CD4-positive, alpha-beta T cell treated with Interferon alpha-2 for 1 hour (primary cell): ENCODE data around the gene RAP1GAP.
"Not testable (repeated sequence)": the region's sequence is repeated elsewhere in the genome, so short reads cannot be mapped to it uniquely, and the experiment has no call there.

ENCODE experiments used
- DNase-seq, 2 donors: peaks; one replicate each; pipeline ENCODE4 v3.0.0-alpha.2; 2020 to 2022

The RAP1GAP gene

DNA sequence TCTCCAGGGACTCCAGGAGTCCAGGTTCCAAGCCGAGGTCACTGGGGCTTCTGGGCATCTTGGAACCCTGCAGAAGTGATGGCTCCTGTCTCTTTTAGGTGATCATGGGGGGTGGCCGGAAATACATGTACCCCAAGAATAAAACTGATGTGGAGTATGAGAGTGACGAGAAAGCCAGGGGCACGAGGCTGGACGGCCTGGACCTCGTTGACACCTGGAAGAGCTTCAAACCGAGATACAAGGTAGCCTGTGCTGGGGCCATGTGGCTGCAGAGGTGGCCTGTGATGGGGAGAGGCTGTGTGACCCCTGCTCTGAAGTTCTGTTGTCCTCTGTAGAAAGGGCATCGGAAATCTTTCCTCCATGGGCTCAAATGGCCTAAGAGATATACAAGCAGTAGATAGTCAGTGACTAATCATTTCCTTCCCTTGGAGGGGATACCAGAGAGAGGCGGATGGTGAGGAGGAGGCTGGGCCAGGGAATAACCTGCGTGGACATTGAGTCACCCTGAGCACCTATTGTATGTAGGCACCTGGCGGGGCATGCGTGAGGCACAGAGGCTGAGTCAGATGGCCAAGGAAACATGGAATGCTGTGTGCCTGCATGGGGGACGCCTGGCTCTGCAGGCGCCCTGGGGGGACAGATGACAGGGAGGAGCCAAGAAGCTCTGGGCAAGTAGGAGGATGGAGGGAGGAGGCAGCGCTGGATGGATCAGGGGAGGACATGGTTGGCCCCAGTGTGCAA lies 101.0 kb downstream of the RAP1GAP start:
- no peak for DNase-seq

DNA sequence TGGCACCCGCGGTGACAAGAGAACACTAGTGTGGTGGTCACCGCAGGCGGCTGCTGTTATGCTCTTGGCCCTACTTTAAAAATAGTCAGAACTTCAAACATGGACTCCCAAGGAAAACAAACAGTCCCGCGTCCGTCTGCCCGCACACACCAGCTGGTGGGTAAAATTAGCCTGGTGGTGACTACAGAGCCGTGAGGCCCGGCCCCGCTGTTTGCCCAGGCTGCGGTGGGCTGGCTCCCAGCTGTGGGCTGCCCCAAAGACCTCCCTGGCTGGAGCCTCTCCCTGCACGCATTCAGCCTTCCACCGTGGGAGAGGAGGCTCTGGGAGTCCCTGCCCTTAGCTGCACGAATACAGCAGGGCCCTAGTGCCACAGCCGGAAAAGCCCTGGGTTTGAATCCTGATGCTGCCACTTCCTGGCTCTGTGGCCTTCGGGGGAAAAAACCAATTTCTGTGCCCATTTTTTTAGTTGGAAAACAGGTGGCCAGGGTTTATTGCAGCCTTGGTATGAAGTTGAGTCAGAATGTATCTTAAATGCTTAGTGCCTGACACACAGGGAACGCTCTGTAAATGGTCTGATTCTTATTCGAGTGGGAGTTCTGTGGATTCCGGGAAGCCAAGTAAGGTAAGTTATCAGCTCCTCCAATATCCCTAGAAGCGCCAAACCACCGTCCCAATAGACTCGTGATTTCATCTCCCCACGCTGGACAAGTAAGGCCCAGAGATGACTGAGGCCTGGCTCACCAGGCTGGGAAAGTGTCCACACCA lies 101.7 kb downstream of the RAP1GAP start:
- DNase-seq = no peak

DNA sequence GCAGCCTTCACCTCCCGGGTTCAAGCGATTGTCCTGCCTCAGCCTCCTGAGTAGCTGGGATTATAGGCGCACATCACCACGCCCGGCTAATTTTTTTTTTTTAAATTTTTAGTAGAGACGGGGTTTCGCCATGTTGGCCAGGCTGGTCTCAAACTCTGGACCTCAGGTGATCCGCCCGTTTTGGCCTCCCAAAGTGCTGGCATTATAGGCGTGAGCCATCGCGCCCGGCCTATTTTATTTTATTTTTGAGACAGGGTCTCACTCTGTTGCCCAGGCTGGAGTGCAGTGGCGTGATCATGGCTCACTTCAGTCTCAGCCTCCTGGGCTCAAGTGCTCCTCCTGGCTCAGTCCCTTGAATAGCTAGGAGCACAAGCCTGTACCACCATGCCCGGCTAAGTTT lies 102.8 kb downstream of the RAP1GAP start:
- not testable (repeated sequence) for DNase-seq

DNA sequence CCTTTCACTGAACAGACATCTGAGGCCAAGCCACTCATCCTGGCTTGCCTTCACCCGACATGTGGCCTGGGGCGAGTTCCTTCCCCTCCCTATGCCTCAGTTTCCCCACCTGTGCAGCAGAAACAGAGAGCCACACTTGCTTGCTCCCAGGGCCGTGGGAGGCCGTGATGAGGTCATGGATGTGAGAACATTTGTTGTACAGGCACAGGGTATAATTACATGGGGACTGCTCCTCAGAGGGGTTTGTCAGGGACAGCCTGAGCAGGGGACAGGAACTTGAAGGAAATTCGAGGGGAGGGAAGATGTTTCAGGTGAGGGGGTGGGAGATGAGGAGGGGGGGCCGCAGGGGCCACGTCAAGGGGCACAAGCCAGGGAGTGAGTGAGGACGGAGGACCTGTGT lies 103.9 kb downstream of the RAP1GAP start:
- DNase-seq = no peak

DNA sequence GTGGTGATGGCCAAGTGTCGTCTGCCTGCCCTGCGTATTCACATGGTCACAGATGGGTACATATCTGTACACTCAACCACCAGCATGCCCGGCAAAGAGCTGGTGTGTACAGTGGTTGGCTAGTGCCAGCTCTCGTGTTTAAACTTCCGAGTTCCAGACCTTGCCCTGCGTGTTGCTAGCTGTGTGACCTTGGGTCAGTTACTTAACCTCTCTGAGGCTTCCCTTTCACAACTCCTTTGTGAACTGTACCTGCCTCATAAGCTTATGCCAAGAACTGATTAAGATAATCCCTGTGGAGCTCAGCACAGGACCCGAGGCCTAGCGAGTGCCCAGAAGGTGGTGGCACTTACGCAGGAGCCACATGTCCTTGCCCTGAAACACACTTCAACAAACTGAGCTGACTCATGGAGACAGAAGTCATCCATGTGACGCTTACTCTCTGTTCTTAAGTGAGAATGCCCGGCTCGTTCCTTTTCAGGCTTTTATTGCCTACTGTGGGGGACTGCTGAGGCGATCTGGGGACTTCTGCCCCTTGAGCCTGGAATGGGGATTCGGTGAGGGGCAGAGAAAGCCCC lies 104.5 kb downstream of the RAP1GAP start:
- DNase-seq = no peak

DNA sequence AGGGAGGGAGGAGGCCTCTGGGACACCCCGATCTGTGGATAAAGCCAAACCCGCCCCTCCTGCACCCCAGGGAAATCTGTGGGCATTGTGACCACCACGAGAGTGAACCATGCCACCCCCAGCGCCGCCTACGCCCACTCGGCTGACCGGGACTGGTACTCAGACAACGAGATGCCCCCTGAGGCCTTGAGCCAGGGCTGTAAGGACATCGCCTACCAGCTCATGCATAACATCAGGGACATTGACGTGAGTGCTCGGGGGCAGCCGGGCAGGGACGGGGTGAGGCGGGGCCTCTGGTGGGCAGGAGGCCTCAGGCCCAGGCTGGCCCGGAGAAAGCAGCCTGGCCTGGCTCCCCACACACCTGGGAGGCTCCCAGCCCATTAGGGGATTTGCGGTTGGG lies 105.2 kb downstream of the RAP1GAP start:
- no peak for DNase-seq

DNA sequence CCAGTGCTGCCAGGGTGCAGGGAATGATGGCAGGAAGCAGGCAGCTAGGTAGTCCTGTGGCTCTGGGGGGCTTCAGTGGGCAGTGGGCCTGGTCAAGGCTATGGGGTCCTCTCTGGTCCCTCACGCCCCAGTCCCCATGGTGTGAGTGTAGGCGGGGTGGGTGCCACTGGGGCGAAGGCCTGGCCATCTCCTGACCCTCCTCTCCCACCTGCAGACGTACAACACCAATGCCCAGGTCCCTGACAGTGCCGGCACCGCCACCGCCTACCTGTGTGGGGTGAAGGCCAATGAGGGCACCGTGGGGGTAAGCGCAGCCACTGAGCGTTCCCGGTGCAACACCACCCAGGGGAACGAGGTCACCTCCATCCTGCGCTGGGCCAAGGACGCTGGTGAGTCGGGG lies 106.3 kb downstream of the RAP1GAP start:
- DNase-seq = no peak

DNA sequence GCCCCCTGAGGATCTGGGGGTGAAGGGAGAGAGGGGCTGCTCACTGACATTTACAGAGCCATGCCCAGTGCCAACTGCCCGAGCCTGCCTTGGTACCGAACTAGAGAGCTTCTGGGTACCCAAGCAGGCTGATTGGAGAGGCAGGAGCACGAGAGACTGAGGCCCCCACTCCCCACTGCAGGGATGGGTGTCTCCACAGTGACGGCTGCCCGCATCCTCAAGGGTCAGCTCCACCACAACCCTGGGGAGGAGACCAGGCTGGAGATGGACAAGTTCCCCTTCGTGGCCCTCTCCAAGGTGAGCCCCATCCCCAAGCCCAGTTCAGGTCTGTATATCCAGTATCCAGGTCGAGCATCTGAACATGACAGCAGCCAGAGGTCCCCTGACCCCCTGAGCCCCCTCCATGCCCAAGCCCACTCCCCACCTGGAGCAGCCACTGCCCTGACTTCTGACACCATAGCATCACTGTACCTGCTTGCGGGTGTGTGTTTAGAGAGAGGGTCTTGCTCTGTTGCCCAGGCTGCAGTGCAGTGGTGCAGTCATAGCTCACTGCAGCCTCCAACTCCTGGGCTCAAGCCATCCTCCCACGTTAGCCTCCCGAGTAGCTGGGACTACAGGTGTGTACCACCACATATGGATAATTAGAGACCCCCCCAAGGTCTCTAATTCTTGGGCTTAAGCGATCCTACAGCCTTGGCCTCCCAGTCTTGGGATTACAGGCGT lies 108.1 kb downstream of the RAP1GAP start:
- no peak for DNase-seq

DNA sequence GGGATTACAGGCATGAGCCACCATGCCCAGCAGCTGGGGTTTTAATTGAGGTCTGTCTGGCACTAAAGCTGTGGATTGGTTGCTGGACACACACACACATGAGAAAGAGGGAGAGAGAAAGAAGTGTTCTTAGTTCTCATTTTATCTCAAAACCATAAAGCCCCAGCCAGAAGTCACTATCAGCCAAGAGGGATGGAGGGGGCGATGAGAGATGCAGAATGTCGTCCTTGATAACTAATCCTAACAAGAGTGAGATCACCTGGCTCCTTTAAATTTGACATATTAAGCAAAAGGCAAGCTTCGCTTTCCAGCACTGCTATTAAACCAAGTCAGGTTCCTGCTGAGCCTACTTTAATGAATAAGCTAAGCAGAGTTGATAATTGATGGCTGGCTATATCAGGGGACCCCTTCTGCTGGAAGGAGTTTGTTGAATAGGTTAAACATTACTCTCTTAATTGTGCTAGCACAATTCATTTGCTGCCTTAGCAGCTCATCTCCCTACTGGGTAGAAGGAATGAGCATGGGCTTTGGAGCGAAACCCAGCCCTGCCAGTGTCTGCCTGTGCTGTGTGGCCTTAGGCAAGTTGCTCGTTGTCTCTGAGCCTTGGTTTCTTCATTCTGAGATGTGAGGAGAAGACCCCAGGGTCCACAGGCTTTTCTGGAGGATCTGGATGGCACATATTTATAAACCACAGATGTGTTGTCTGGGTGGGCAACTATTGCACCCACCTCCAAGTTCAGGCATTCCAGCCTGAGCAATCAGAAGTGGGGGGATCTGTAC lies 109.2 kb downstream of the RAP1GAP start:
- DNase-seq = no peak

DNA sequence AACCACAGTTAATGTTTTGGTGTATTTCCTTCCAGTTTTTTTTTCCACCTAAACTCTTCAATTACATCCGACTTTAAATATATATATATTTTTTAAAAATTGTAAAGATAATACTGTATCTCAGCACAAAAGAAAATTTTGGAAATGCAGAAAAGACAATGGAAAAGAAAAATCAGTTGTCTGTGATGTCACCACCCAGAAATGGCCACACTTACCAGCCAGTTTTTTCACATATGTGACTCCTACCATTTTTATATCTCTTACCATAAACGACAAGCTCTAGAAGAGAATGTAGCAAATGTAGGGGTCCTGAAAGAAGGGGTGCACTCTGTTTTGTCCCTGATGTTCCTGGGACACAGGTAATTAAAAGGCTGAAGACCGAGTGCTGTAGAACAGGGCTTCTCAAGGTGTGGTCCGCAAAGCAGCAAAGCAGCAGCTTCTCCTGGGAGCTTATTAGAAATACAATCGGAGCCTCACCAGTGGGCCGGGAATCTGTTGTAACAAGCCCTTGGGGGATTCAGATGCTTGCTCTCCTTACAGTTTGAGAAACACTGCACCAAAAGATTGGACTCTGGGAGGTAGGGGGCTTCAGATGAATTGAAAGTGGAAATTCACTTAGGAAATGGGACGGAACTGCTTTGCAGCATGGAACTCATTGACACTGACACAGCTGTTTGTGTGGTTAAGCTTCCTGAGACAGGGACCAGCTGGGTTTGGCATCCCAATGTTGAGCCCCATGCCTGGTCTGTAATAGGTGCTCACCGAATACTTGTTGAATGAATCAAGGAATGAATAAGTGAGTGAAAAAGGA lies 115.8 kb downstream of the RAP1GAP start:
- DNase-seq = no peak

DNA sequence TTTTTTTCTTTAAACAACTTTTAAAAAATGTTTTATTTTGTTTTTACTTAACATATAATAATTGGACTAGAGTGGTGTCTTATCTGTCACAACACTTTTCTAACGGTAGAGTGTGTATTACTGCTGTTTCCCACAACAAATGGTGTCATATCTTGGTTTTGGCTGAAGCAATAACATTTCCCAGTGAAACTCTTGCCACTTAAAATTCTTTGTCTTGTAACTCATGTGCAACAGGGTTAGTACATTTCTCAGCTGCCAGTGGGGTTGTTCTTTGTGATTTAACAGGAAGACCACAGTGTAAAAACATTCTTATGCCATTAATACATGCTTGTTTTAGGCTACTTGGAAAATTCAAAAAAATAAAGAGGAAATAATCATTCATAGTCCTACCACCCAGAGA lies 116.4 kb downstream of the RAP1GAP start:
- no peak for DNase-seq

DNA sequence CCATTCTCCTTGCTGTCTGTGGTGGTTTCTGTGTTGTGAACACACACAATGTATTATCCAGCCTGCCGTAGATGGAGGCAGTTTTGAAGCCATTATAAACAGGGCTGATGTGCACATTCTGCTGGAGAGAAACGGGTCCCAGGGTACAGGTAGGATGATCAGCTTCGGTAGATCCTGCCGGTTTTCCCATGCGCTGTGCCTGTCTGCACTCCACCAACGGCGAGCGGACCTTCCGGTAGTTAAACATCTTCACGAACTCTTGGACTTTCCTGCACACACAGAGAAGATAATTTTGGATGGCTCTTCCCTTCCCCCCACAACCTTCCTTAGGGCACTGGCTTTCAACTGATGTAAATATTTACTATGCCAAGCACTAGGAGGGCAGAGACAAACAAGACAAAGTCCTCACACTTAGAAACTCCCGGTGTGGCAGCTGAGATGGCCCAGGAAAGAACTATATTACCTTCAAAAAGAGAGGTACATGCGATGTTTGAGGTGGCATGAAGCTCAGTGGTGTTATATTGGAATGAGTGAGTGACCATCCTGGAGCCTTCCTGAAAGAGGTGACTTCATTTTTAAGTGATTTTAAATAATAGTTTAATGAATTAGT lies 118.2 kb downstream of the RAP1GAP start:
- no peak for DNase-seq

DNA sequence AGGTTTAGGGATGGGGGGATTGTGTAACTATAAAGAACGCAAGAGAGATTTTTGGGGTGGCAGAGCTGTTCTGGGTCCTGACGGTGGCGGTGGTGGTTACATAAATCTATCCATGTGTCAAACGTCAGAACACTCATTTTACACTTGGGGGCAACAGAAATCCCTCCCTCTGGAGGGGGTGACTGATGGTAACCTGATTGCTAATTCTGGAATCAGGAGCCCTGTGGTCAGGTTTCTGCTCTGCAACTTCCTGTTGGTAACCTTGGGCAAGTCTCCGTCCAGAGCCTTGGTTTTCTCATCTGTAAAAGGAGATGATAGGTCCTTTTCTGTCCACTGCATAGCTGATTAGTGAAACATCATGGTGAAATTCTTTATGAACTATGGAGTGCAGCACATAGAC lies 119.1 kb downstream of the RAP1GAP start:
- DNase-seq = no peak

DNA sequence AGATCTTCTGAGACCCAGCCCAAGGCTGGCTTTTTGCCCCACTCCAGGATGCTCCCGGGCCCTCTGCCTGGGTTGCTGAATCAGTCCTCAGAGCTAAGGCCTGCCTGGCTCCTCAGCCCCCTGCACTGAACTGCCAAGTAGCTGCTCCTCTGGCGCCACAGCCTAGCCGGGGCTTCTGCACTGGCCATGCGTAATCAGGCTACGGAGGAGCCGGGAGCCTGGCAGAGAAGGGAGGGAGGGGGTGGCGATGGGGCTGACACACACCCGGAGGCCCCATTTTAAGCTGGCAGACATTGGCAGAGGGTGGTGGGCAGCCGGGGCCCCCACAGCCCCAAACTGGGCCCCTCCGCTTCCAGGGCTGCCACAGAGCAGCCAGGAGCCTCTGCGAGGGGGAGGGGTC lies 121.3 kb downstream of the RAP1GAP start:
- no peak for DNase-seq
